Measurements from ENCODE around the gene C12orf57. TPM values are rescaled to one million over a fixed set of nuclear protein-coding genes. Genes with fewer than 3 reads are reported as not detected.

C12orf57 gene, protein sequence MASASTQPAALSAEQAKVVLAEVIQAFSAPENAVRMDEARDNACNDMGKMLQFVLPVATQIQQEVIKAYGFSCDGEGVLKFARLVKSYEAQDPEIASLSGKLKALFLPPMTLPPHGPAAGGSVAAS
- 103 and 166 TPM in 2 replicates for total RNA-seq

DNA sequence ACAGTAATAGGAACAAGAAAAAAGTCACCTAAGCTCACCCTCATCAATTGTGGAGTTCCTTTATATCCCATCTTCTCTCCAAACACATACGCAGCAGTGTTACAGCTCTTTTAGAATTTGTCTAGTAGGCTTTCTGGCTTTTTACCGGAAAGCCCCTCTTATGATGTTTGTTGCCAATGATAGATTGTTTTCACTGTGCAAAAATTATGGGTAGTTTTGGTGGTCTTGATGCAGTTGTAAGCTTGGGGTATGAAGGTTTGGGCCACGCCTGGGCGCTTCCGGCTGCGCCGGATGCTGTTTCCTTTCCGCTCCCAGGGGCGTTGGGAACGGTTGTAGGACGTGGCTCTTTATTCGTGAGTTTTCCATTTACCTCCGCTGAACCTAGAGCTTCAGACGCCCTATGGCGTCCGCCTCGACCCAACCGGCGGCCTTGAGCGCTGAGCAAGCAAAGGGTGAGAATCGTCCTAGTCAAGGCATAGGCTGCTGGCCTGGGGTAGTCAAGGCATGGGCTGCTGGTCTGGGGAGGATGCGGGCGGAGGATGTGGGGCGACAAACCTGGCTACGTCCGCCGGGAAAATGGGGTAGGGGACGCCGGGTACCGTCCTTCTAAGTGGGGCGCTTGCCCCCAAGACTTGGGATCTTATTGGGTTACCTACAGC is at the start of gene C12orf57, which contains the start of gene RNU7-1:
Gene C12orf57 (plus strand): TSS at position 301 of the 659 bp plus-strand sequence. CDS start 100 bp downstream, at position 401.
Gene RNU7-1 (plus strand): TSS at position 95 of the 659 bp plus-strand sequence.

DNA sequence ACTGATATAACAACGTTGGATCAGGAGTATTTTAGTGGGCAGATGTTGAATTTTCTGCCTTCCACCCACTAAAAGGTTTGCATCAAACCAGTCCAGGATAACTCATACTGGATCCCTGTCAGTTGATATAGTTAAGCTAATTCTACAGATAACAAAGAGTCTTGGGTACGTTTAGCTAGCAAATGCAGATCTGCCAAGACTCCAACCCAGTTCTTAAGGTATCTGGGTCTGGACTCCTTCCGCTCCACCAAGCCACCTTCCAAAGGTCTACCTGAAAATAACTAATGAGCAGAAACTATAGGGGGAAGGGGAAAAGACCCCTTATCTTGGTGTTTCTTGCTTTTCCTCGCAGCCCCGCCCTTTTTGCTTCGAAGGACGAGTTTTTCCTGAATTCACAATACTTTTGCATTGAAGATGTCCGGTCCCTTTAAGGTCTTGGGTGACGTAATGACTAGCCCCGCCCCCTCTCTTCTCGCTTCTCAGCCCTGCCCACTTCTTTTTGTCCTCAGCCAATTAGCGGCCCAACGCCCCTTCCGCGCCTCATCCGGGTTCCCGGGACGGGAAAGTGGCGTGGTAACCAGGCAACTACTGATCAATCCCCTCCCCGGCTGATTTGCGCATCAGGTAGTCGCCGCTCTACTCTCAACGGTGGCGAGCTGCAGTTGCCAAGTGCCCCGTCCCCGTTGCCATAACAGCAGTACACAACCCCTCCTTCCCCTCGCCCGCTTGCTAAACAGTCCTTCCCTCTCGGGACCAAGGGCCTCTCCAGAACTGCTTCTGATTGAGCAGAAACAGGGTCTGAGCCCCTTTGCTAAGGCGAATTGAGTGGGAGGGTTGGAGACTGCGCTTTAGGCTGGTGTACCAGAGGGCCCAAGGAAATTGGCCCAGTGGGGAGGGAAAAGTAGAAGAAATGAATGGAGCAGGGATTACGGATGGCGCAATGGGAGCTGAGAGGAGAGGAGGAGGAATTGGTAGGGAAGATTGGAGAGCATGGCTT is 39.2 kb upstream of the C12orf57 start, which contains the start of gene LRRC23:
Gene LRRC23 (plus strand): TSS at position 543 of the 997 bp plus-strand sequence. CDS start 812 bp downstream, outside the sequence.

DNA sequence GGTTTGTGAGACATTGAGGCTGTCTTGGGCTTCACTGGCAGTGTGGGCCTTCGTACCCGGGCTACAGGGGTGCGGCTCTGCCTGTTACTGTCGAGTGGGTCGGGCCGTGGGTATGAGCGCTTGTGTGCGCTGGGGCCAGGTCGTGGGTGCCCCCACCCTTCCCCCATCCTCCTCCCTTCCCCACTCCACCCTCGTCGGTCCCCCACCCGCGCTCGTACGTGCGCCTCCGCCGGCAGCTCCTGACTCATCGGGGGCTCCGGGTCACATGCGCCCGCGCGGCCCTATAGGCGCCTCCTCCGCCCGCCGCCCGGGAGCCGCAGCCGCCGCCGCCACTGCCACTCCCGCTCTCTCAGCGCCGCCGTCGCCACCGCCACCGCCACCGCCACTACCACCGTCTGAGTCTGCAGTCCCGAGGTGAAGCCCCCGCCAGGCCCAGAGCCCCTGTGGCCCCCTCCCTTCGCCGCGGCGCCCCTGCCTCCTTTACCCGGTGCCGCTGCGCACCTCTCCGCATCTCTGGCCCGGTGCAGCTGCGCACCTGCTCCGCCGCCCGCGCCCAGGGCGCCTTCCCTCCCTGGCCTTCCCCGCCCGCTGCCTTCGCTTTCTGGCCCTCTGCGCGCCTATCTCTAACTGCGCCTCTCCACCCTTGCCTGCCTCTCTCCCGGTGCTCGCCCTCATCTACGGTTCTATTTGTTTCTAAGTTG is 29.4 kb upstream of the C12orf57 start, which contains the start of gene ENO2:
Gene ENO2 (plus strand): TSS at position 335 of the 701 bp plus-strand sequence. CDS start 1,253 bp downstream, outside the sequence.

DNA sequence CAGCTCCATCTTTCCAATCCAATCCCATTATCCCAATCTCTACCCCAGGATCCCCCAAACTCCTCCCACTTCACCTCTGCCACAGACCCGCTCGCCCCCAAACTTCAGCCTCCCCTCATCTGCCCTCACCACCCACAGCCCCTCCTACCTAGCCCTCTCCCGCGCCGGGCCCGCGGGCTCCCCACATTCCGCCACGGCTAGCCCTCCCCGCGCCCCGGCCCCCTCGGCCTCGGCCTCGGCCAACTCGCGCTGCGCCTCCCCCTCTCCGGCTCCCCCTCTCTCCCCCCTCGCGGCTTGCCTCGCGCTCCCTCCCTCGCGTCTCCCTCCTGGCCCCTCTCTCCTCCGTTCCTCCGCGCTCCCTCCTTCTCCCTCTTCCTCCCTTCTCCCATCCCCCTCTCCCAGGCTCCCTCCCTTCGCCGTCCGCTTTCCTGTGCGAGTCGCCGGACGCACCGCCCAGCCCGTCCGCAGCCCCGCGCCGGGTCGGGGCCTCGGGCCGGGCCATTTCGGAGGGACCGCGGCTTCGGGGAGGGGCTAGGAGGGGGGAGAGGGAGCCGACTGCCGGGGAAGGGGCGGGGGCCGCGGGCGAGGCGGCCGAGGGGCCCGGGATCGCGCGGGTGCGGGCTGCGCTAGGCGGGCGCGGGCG is 16.3 kb upstream of the C12orf57 start, which contains the start of gene ATN1:
Gene ATN1 (plus strand): TSS at position 581 of the 643 bp plus-strand sequence. CDS start 6,043 bp downstream, outside the sequence.

DNA sequence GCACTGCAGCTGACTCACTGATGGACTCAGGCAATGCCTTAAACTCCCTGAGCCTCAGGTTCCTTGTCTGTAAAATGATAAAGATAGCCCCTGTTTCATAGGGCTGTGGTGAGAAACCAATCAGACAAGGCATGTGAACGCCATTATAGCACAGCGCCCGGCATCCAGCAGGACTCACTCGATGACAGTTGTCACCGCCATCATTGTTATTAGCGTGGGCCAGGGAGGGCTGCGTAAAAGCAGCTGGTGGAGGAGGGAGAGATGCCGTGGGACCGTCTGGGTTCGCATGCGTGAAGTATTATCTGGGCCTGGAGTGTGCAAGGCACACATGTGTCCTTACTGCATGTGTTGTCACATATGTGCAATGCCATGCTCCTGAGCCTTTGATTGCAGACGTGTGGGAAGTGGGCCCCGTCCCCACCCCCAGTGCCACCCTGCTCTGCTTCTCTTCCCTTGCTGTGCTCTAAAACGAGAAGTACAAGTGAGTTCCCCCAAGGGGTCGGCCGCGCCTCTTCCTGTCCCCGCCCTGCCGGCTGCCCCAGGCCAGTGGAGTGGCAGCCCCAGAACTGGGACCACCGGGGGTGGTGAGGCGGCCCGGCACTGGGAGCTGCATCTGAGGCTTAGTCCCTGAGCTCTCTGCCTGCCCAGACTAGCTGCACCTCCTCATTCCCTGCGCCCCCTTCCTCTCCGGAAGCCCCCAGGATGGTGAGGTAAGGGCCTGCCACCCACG is 7.2 kb downstream of the C12orf57 start, which contains the start of gene PTPN6:
Gene PTPN6 (plus strand): TSS at position 546 of the 730 bp plus-strand sequence. CDS start 157 bp downstream, at position 703.

Other genes with a start within 250 kb of the C12orf57 start
- not detected in 2 replicates for gene PIANP, start 243.2 kb upstream of the C12orf57 start, total RNA-seq
- 56.4 and 63.6 TPM in 2 replicates for gene COPS7A, start 220.0 kb upstream of the C12orf57 start, total RNA-seq
- gene MLF2, start 190.9 kb upstream of the C12orf57 start, total RNA-seq = 329 and 348 TPM in 2 replicates
- 166 and 192 TPM in 2 replicates for gene PTMS, start 177.7 kb upstream of the C12orf57 start, total RNA-seq
- gene LAG3, start 171.5 kb upstream of the C12orf57 start, total RNA-seq = 0.14 TPM in 1 of 2 replicates, not detected in the other
- 0.21 and 0.23 TPM in 2 replicates for gene CD4, start 154.5 kb upstream of the C12orf57 start, total RNA-seq
- 0.09 and 0.21 TPM in 2 replicates for gene GPR162, start 122.2 kb upstream of the C12orf57 start, total RNA-seq
- 19.7 and 23.4 TPM in 2 replicates for gene P3H3, start 115.6 kb upstream of the C12orf57 start, total RNA-seq
- gene GNB3, start 103.1 kb upstream of the C12orf57 start, total RNA-seq = 0.28 and 0.92 TPM in 2 replicates
- gene CDCA3, start 92.7 kb upstream of the C12orf57 start, total RNA-seq = 23.6 and 41.0 TPM in 2 replicates
- 72.2 and 82.5 TPM in 2 replicates for gene USP5, start 91.9 kb upstream of the C12orf57 start, total RNA-seq
- 1,425 and 1,466 TPM in 2 replicates for gene TPI1, start 76.5 kb upstream of the C12orf57 start, total RNA-seq
- gene SPSB2, start 70.7 kb upstream of the C12orf57 start, total RNA-seq = 8.6 and 11.8 TPM in 2 replicates
- 5.9 and 8.9 TPM in 2 replicates for gene LRRC23, start 39.2 kb upstream of the C12orf57 start, total RNA-seq
- 8.0 and 11.1 TPM in 2 replicates for gene ENO2, start 29.4 kb upstream of the C12orf57 start, total RNA-seq
- 13.0 and 21.7 TPM in 2 replicates for gene ATN1, start 16.1 kb upstream of the C12orf57 start, total RNA-seq
- not detected in 2 replicates for gene RNU7-1, start 206 bp upstream of the C12orf57 start, total RNA-seq
- gene PTPN6, start 7.3 kb downstream of the C12orf57 start, total RNA-seq = 17.7 and 21.0 TPM in 2 replicates
- 217 and 322 TPM in 2 replicates for gene PHB2, start 26.6 kb downstream of the C12orf57 start, total RNA-seq
- 95.7 and 103 TPM in 2 replicates for gene EMG1, start 26.9 kb downstream of the C12orf57 start, total RNA-seq
- 25.0 and 39.4 TPM in 2 replicates for gene LPCAT3, start 74.5 kb downstream of the C12orf57 start, total RNA-seq
- gene C1S, start 116.7 kb downstream of the C12orf57 start, total RNA-seq = 1.6 and 2.1 TPM in 2 replicates
- gene C1R, start 148.4 kb downstream of the C12orf57 start, total RNA-seq = 8.7 and 8.8 TPM in 2 replicates
- gene C1RL, start 165.2 kb downstream of the C12orf57 start, total RNA-seq = 16.6 and 25.3 TPM in 2 replicates
- gene RBP5, start 184.9 kb downstream of the C12orf57 start, total RNA-seq = not detected in 2 replicates
- 13.5 and 19.3 TPM in 2 replicates for gene CLSTN3, start 186.3 kb downstream of the C12orf57 start, total RNA-seq
- 16.2 and 25.7 TPM in 2 replicates for gene PEX5, start 245.7 kb downstream of the C12orf57 start, total RNA-seq

All from airway epithelial cell (primary cell).